ENCODE data around the gene GSAP. TPM values are rescaled to one million over a fixed set of nuclear protein-coding genes. Genes with fewer than 3 reads are reported as not detected.

Gene GSAP
- total RNA-seq, 1 experiment from 2014 or later = 0.85 TPM

- ChIA-PET POLR2A (interaction anchor here (0.6 kb wide), 1 partner anchor 79 kb away, joined by 9 read pairs; no protein-coding TSS in a partner anchor), CTCF (no interaction called here)
- H3K4me1 ChIP-seq (ENCODE audit: control insufficient read depth, insufficient read depth, low read length) = no peaks in the 10 kb centered on the region
- intact Hi-C loops (cut with micrococcal nuclease; ENCODE audit: unreplicated experiment) = no loop called here
- H3K4me3 ChIP-seq (ENCODE audit: low read depth in 2 of 2, low read length in 2 of 2) = no peak overlapping the region
- no peaks in the 10 kb centered on the region for H3K36me3 ChIP-seq (ENCODE audit: control insufficient read depth, insufficient read depth, low read length)
- DNase-seq (ENCODE audit: low read depth, low spot score) (peak; percentile 69), ATAC-seq (0 out of 2 replicates have a peak, but pooled peaks have one; percentile 51)
- no peaks in the 10 kb centered on the region for H3K27me3 ChIP-seq (ENCODE audit: control insufficient read depth, insufficient read depth, low read length)
- no peak overlapping the region for H3K27ac ChIP-seq (ENCODE audit: low read length)
- no peaks in the 10 kb centered on the region for H3K9me3 ChIP-seq (ENCODE audit: control insufficient read depth, insufficient read depth, low read depth, low read length)
- TF ChIP-seq POLR2AphosphoS5 (IDR thresholded peaks at IDR 0.05; ENCODE audit: low read depth, low read length) (no peak), CTCF (IDR thresholded peaks at IDR 0.05) (no peak), REST (IDR thresholded peaks at IDR 0.05; ENCODE audit: insufficient read depth in 1 of 2, low read depth in 2 of 2, low read length in 1 of 2) (no peak), SIN3A (IDR thresholded peaks at IDR 0.05; ENCODE audit: borderline replicate concordance, insufficient read depth, low read depth, low read length) (no peak), TCF7L2 (IDR thresholded peaks at IDR 0.05; ENCODE audit: low read depth, low read length) (no peak)
- no TSS peak for BruUV-seq (replicated peaks)
- in situ Hi-C loops (cut with HindIII; ENCODE audit: low pct_unique_long_range_greater_than_20kb, low sequenced_read_pairs) = no loop called here
Observed at GRCh38 chr7:77455321-77455720, 39.2 kb upstream of the GSAP start.

GRCh38 chr7:77454802-77455201, 38.7 kb upstream of the GSAP start:
- no peak for ATAC-seq
- H3K4me3 ChIP-seq (ENCODE audit: low read depth in 2 of 2, low read length in 2 of 2) = no peak overlapping the region
- ChIA-PET CTCF (no interaction called here), POLR2A (no interaction called here)
- BruUV-seq (replicated peaks) = no TSS peak
- no peaks in the 10 kb centered on the region for H3K9me3 ChIP-seq (ENCODE audit: control insufficient read depth, insufficient read depth, low read depth, low read length)
- intact Hi-C loops (cut with micrococcal nuclease; ENCODE audit: unreplicated experiment) = no loop called here
- TF ChIP-seq SIN3A (IDR thresholded peaks at IDR 0.05; ENCODE audit: borderline replicate concordance, insufficient read depth, low read depth, low read length) = no peak
- no peak for TF ChIP-seq TCF7L2 (IDR thresholded peaks at IDR 0.05; ENCODE audit: low read depth, low read length)
- no peak for TF ChIP-seq REST (IDR thresholded peaks at IDR 0.05; ENCODE audit: insufficient read depth in 1 of 2, low read depth in 2 of 2, low read length in 1 of 2)
- no peak for TF ChIP-seq POLR2AphosphoS5 (IDR thresholded peaks at IDR 0.05; ENCODE audit: low read depth, low read length)
- TF ChIP-seq CTCF (IDR thresholded peaks at IDR 0.05) = no peak
- H3K36me3 ChIP-seq (ENCODE audit: control insufficient read depth, insufficient read depth, low read length) = no peaks in the 10 kb centered on the region
- H3K4me1 ChIP-seq (ENCODE audit: control insufficient read depth, insufficient read depth, low read length) = no peaks in the 10 kb centered on the region
- DNase-seq (ENCODE audit: low read depth, low spot score) = no peak
- in situ Hi-C loops (cut with HindIII; ENCODE audit: low pct_unique_long_range_greater_than_20kb, low sequenced_read_pairs) = no loop called here
- H3K27ac ChIP-seq (ENCODE audit: low read length) = no peak overlapping the region
- H3K27me3 ChIP-seq (ENCODE audit: control insufficient read depth, insufficient read depth, low read length) = no peaks in the 10 kb centered on the region

Data from Panc1 (cell line).